SK-N-SH (cell line): ENCODE results near the gene POU6F1. TPM values are rescaled to one million over a fixed set of nuclear protein-coding genes. Genes with fewer than 3 reads are reported as not detected.

Source experiments
- CTCF ChIA-PET: fragments of 300-600, 350-600 bp; formaldehyde crosslinking; extraction: SDS; loops from one replicate; lab custom pipeline; 2021; lab: Yijun Ruan, JAX
- POLR2A ChIA-PET: fragments of 350-600 bp; sonication (Branson Sonifier 250); formaldehyde crosslinking; extraction: SDS; loops from one replicate; lab custom pipeline; 2020; ENCODE audit warnings: antibody characterized with exemption, inconsistent platforms; lab: Yijun Ruan, JAX
- DNase-seq: peaks from one replicate; pipeline ENCODE4 v3.0.0; 2012
- H2AFZ ChIP-seq: fragments of 200-600 bp; sonication (generic); 2 replicates; pipeline ENCODE4 v1.8.1; 2016; ENCODE audit warnings: antibody characterized with exemption, mild to moderate bottlenecking, low read depth
- H3F3A ChIP-seq: fragments of 200-600 bp; sonication (generic); replicated peaks from 2 replicates; pipeline ENCODE3; 2016; ENCODE audit warnings: antibody characterized with exemption, mild to moderate bottlenecking; ENCODE audit not compliant: insufficient read depth
- H3K27ac ChIP-seq, 2 experiments: fragments of 200-500 bp in 1 of 2; fragments of 200-600 bp in 1 of 2; sonication (Bioruptor generic) in 1 of 2; sonication (generic), shearing (Covaris generic) in 1 of 2; 2 replicates each; pipeline versions ENCODE4 v1.5.1 to v1.6.1; 2014 to 2016; ENCODE audit warnings: low read depth in 2 of 2, inconsistent platforms in 1 of 2, low read length in 1 of 2, mild to moderate bottlenecking in 1 of 2, mixed read lengths in 1 of 2
- H3K27me3 ChIP-seq: fragments of 200-600 bp; sonication (generic), shearing (Covaris generic); 2 replicates; pipeline ENCODE4 v1.6.1; 2016; ENCODE audit warnings: mixed run types; ENCODE audit not compliant: insufficient read depth
- H3K36me3 ChIP-seq, 2 experiments: fragments of 200-500 bp in 1 of 2; fragments of 200-600 bp in 1 of 2; sonication (Bioruptor generic) in 1 of 2; sonication (generic) in 1 of 2; replicated peaks in 1 of 2; 2 replicates each; pipeline versions ENCODE3 to v1.5.1; 2014 to 2016; ENCODE audit warnings: low read length in 1 of 2, mild to moderate bottlenecking in 1 of 2; ENCODE audit not compliant: insufficient read depth in 2 of 2, control insufficient read depth in 1 of 2
- H3K4me1 ChIP-seq, 2 experiments: fragments of 200-500 bp in 1 of 2; fragments of 200-600 bp in 1 of 2; sonication (Bioruptor generic) in 1 of 2; sonication (generic), shearing (Covaris generic) in 1 of 2; 2 replicates each; pipeline versions ENCODE4 v1.5.1 to v1.6.1; 2014 to 2016; ENCODE audit warnings: low read depth in 1 of 2, low read length in 1 of 2, mixed run types in 1 of 2; ENCODE audit not compliant: insufficient read depth in 2 of 2, control insufficient read depth in 1 of 2
- H3K4me2 ChIP-seq: fragments of 200-600 bp; sonication (generic), shearing (Covaris generic); 2 replicates; pipeline ENCODE4 v1.6.1; 2017; ENCODE audit warnings: mixed run types
- H3K4me3 ChIP-seq, 2 experiments: fragments of 200-500 bp in 1 of 2; fragments of 200-600 bp in 1 of 2; sonication (Bioruptor generic) in 1 of 2; sonication (generic), shearing (Covaris generic) in 1 of 2; 2 replicates each; pipeline versions ENCODE4 v1.5.1 to v1.8.1; 2014 to 2016; ENCODE audit warnings: low read depth in 2 of 2, inconsistent platforms in 1 of 2, low read length in 1 of 2, mild to moderate bottlenecking in 1 of 2, mixed read lengths in 1 of 2, moderate library complexity in 1 of 2
- H3K79me2 ChIP-seq: fragments of 200-600 bp; sonication (generic); 2 replicates; pipeline ENCODE4 v1.8.1; 2017; ENCODE audit warnings: mild to moderate bottlenecking; ENCODE audit not compliant: insufficient read depth
- H3K9ac ChIP-seq: fragments of 200-600 bp; sonication (generic); 2 replicates; pipeline ENCODE4 v1.6.1; 2017; ENCODE audit warnings: mixed run types
- H3K9me2 ChIP-seq: fragments of 200-600 bp; sonication (generic); 2 replicates; pipeline ENCODE4 v1.6.1; 2017; ENCODE audit warnings: mixed run types
- H3K9me3 ChIP-seq: fragments of 200-600 bp; sonication (generic); 2 replicates; pipeline ENCODE4 v1.6.1; 2017; ENCODE audit warnings: mixed run types, mild to moderate bottlenecking, moderate library complexity
- H4K20me1 ChIP-seq: fragments of 200-600 bp; sonication (generic); 2 replicates; pipeline ENCODE4 v1.6.1; 2017; ENCODE audit warnings: mild to moderate bottlenecking, mixed run types; ENCODE audit not compliant: insufficient read depth
- CHD2 ChIP-seq: fragments of 150-350 bp; IDR thresholded peaks from 2 replicates; pipeline ENCODE4 v1.6.1; 2018; ENCODE audit warnings: low read length; ENCODE audit not compliant: partially characterized antibody
- CTCF ChIP-seq: fragments of 200-600 bp; sonication (generic); IDR thresholded peaks from 2 replicates; pipeline ENCODE4 v1.6.1; 2017; ENCODE audit warnings: antibody characterized with exemption, mild to moderate bottlenecking, moderate library complexity
- FOXJ3 ChIP-seq: sonication (generic); formaldehyde crosslinking; IDR thresholded peaks from 2 replicates; pipeline ENCODE4 v1.5.1; 2020; ENCODE audit warnings: mild to moderate bottlenecking, missing genetic modification reagents
- GABPA ChIP-seq: IDR thresholded peaks from 2 replicates; pipeline ENCODE4 v1.4.0; 2012; ENCODE audit warnings: low read depth, mild to moderate bottlenecking
- GATA2 ChIP-seq: sonication (generic); formaldehyde crosslinking; IDR thresholded peaks from 2 replicates; pipeline ENCODE4 v1.5.0; 2020; ENCODE audit warnings: mild to moderate bottlenecking, missing genetic modification reagents
- IRF3 ChIP-seq: fragments of 150-350 bp; IDR thresholded peaks from 2 replicates; pipeline ENCODE4 v1.6.1; 2016; ENCODE audit warnings: mild to moderate bottlenecking, low read depth, low read length
- MEF2A ChIP-seq: IDR thresholded peaks from 2 replicates; pipeline ENCODE4 v1.4.0; 2012; ENCODE audit warnings: low read depth, borderline replicate concordance
- NRF1 ChIP-seq: IDR thresholded peaks from 2 replicates; pipeline ENCODE4 v1.6.1; 2012; ENCODE audit warnings: low read depth, mild to moderate bottlenecking, low read length
- RAD21 ChIP-seq: IDR thresholded peaks from 2 replicates; pipeline ENCODE4 v1.6.1; 2012; ENCODE audit warnings: mild to moderate bottlenecking, low read length
- REST ChIP-seq: IDR thresholded peaks from 2 replicates; pipeline ENCODE4 v1.6.1; 2012; ENCODE audit warnings: mild to moderate bottlenecking, low read depth, low read length, moderate library complexity
- YY1 ChIP-seq: IDR thresholded peaks from 2 replicates; pipeline ENCODE4 v1.4.0; 2012; ENCODE audit warnings: low read depth, mild to moderate bottlenecking
- WGBS: methylation state at CpG from one replicate; pipeline ENCODE4 v1.1.6; 2017; ENCODE audit warnings: low lambda C conversion rate; 5-methylcytosine and 5-hydroxymethylcytosine counted together
- polyA plus RNA-seq, 3 experiments: library from polyadenylated mRNA; depleted of rRNA; stranded (reverse); fragments of >200 nt; gene quantifications; 2 replicates each; pipeline ENCODE4 v1.2.3, GENCODE V29; 2012

Gene POU6F1
- polyA plus RNA-seq, 1 of the 3 experiments (the other 2 are of a cell fraction), result 1.9 TPM

GRCh38 chr12:51263341-51263740 is 45.5 kb upstream of the POU6F1 start:
- 98% methylated on average over 3 of the region's 3 CpGs for WGBS
- no peak overlapping the region for H3K4me2 ChIP-seq
- no peaks in the 10 kb centered on the region for H3K9me3 ChIP-seq
- no peak overlapping the region for H2AFZ ChIP-seq
- DNase-seq, result no peak
- no peak overlapping the region; a peak in 1 of 4 replicates for H3K4me3 ChIP-seq
- no peaks in the 10 kb centered on the region for H3K27me3 ChIP-seq
- H3K9me2 ChIP-seq, result no peaks in the 10 kb centered on the region
- H4K20me1 ChIP-seq, result 0 out of 2 replicates have a peak, but pooled peaks cover 3% of the 10 kb centered on the region
- CTCF ChIA-PET, result interaction anchor here (1.1 to 2.8 kb wide), 2 partner anchors 11 to 77 kb away, joined by 4 to 11 read pairs; no protein-coding TSS in a partner anchor
- peaks cover 0 to 5% of the 10 kb centered on the region in 2 experiments; a peak in 1 of 4 replicates for H3K4me1 ChIP-seq
- POLR2A ChIA-PET, result interaction anchor here (0.7 kb wide), 1 partner anchor 269 kb away, joined by 4 read pairs; no protein-coding TSS in a partner anchor
- no peak overlapping the region for H3K9ac ChIP-seq
- no peaks in the 10 kb centered on the region for H3K36me3 ChIP-seq
- H3K27ac ChIP-seq, result peak overlapping the region in 1 of 2 experiments; percentile 43; a peak in 2 of 4 replicates
- H3F3A ChIP-seq, result peaks cover 3% of the 10 kb centered on the region
- peaks cover 12% of the 10 kb centered on the region for H3K79me2 ChIP-seq
- TF ChIP-seq GABPA (no peak), GATA2 (CRISPR knock-in tag) (no peak), YY1 (no peak), REST (no peak), MEF2A (no peak), IRF3 (no peak), RAD21 (no peak), CHD2 (no peak), NRF1 (no peak), FOXJ3 (no peak), CTCF (no peak)
